ENCODE measurements around the gene ZNF345. TPM values are rescaled to one million over a fixed set of nuclear protein-coding genes. Genes with fewer than 3 reads are reported as not detected.

Gene ZNF345
- total RNA-seq, 1 donor from 2014 or later = 2.9 TPM

DNA sequence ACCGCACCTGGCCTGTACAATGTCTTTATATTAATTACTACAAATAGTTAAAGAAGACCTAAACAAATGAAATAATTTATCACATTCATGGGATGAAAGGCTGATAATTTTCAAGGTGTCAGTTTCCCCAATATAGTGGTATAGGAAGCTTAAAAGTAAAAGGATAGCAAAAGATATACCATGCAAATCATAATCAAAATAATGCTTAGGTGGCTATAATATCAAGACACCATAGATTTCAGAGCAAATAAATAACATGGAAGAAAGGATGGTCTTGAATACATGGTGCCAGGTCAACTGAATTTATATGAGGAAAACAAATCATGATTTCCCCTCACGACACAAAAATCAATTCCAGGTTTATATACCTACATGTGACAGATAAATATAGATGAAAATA, 17.2 kb upstream of the ZNF345 start:
- Histone ChIP-seq H3K36me3 (peaks cover 70% of the 10 kb centered on the region), H3K4me1 (peaks cover 19% of the 10 kb centered on the region), H3K4me3 (no peak overlapping the region), H3K9me3 (replicated peaks) (peaks cover 83% of the 10 kb centered on the region), H3K27me3 (ENCODE audit: low read depth) (no peaks in the 10 kb centered on the region), H3K27ac (replicated peaks) (no peak overlapping the region)
- TF ChIP-seq, protein P1, sequence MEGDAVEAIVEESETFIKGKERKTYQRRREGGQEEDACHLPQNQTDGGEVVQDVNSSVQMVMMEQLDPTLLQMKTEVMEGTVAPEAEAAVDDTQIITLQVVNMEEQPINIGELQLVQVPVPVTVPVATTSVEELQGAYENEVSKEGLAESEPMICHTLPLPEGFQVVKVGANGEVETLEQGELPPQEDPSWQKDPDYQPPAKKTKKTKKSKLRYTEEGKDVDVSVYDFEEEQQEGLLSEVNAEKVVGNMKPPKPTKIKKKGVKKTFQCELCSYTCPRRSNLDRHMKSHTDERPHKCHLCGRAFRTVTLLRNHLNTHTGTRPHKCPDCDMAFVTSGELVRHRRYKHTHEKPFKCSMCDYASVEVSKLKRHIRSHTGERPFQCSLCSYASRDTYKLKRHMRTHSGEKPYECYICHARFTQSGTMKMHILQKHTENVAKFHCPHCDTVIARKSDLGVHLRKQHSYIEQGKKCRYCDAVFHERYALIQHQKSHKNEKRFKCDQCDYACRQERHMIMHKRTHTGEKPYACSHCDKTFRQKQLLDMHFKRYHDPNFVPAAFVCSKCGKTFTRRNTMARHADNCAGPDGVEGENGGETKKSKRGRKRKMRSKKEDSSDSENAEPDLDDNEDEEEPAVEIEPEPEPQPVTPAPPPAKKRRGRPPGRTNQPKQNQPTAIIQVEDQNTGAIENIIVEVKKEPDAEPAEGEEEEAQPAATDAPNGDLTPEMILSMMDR (IDR thresholded peaks at IDR 0.05; ENCODE audit: borderline replicate concordance) = no peak
- intact Hi-C loops (cut with micrococcal nuclease) = no loop called here
- no peak for DNase-seq

DNA sequence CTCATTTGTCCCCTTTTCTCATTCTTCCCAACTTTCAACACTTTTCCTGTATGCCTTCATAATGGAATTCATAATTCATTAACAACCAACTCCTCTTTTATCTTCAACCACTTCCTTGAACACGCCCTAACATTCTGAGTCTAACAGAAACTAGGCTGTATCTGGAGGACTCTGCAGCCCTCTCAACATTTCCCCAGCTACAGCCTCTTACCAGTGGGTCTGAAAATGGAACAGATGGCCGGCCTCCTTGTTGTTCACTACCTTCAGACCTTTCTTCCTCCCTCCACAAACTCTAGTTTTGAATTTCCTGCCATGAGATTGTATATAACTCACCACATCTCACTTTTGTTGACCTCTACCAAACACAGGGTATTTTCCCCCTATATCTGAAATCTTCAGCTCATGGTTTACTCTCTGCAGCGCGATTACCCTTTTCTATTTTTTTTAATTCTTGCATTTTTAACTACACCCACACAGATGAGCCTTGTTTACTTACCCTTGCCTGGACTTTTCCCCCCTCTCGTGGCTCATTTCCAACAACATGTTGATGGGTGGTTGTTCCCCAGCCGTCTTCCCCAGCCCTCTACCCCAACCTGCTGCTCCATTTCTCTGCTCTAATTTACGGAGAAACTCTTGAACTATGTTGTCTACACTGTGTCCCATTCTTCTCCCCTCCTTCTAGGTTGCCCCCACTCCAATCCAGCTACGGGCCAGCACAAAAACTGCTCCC, 13.3 kb upstream of the ZNF345 start:
- TF ChIP-seq, protein P1 (IDR thresholded peaks at IDR 0.05; ENCODE audit: borderline replicate concordance) = no peak
- H3K27ac ChIP-seq (replicated peaks) = peak overlapping the region; percentile 96
- DNase-seq = no peak
- H3K27me3 ChIP-seq (ENCODE audit: low read depth) = no peaks in the 10 kb centered on the region
- intact Hi-C loops (cut with micrococcal nuclease) = no loop called here
- H3K9me3 ChIP-seq (replicated peaks) = peaks cover 44% of the 10 kb centered on the region
- peak overlapping the region; percentile 89 for H3K4me3 ChIP-seq
- H3K36me3 ChIP-seq = peaks cover 43% of the 10 kb centered on the region
- peaks cover 32% of the 10 kb centered on the region for H3K4me1 ChIP-seq

DNA sequence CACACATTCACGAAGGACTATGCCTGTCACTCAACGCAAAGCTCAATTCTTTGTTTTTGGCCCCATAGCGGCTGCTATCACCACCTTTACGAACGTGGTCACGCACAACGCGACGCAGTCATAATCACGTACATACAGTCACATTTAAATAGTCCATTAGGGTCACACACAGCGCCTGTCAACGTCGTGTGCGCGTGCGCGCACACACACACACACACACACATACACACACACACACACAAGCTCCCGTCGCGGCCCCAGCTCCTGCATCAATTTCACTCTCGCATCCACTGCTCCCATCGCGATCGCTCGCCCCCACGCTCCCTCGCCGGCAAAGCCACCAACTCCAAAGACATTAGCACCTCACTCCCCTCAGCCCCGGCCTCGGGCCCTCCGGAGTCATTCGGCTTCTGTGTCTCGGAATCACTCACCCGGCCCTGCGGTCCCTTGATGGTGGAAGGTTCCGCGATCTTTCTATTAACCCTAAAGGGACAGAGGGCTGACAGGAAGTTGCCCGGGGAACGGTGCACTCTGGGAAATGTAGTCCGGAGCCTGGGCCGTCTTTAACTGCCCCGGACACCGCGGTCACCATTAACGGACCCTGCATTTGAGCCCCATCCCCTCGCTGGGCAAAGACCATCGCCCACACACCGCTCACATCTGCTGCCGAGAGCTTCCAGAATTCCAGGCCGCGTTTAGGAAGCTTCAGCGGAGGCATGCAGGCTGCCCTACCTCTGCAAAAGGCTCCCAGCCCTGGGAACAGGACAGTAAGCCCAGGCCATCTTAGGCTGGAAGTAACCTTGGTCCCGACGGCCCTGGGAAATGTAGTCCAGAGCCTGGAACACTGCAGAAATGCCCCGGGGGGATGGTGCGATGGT, 12.5 kb upstream of the ZNF345 start, which contains the start of gene ZNF790:
Gene ZNF790 (minus strand): TSS at position 482 of the 878 bp plus-strand sequence. CDS start 12,768 bp downstream, outside the sequence.
- Histone ChIP-seq H3K27ac (replicated peaks) (peak within 1 kb of the TSS; percentile 96), H3K36me3 (peaks cover 43% of the 10 kb centered on the region), H3K9me3 (replicated peaks) (peaks cover 36% of the 10 kb centered on the region), H3K27me3 (ENCODE audit: low read depth) (no peaks in the 10 kb centered on the region), H3K4me1 (peaks cover 32% of the 10 kb centered on the region), H3K4me3 (peak within 1 kb of the TSS; percentile 89)
- intact Hi-C loops (cut with micrococcal nuclease) = no loop called here
- DNase-seq = peak; percentile 90
- TF ChIP-seq, protein P1 (IDR thresholded peaks at IDR 0.05; ENCODE audit: borderline replicate concordance) = no peak

DNA sequence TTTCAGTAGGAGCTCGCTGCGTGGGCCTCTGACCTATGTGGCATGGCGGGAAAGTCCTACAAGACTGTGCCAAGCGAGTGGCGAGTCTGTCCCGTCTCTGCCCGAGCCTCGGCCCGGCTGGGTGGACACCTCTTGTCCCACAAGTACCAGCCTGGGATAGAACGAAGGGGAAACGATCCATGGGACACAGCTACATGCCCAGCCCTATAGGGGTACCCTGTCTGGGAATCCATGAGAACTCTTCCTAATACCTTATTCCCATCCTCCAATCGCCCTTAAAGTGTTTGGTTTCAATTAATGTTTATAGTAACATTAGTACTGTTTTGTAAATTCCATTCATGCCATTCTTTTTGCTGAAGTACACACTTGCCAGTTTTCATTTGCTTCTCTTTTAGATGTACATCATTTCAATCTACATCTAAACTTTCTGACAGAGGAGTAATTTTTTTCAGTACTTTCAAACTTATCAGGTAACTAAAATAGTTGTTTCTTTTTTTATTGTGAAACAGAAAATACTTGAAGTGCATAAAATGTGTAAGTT, 11.8 kb upstream of the ZNF345 start:
- TF ChIP-seq, protein P1 (IDR thresholded peaks at IDR 0.05; ENCODE audit: borderline replicate concordance) = no peak
- intact Hi-C loops (cut with micrococcal nuclease) = no loop called here

DNA sequence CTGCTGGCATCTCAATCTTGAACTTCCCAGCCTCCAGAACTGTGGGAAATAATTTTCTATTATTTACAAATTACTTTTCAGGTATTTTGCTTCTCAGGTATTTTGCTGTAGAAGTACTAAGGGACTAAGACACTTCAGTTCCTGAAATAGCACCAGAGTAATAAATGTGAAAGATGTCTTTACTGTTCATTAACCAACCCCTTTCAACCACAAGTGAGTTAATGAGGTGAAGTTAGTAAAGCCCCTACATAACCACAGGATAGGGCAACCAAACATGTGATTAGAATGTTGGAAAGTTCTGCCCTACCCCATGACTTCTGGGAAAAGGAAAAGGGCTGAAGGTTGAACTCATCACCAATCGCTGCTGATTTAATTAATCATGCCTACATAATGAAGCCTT, 2.7 kb upstream of the ZNF345 start:
- no peak overlapping the region for H3K4me3 ChIP-seq
- peaks cover 38% of the 10 kb centered on the region for H3K36me3 ChIP-seq
- peaks cover 49% of the 10 kb centered on the region for H3K4me1 ChIP-seq
- intact Hi-C loops (cut with micrococcal nuclease) = no loop called here
- no peaks in the 10 kb centered on the region for H3K27me3 ChIP-seq (ENCODE audit: low read depth)
- peak overlapping the region; percentile 95 for H3K27ac ChIP-seq (replicated peaks)
- DNase-seq = no peak
- TF ChIP-seq, protein P1 (IDR thresholded peaks at IDR 0.05; ENCODE audit: borderline replicate concordance) = no peak
- H3K9me3 ChIP-seq (replicated peaks) = no peaks in the 10 kb centered on the region

More for the DNA sequence above, 11.8 kb upstream of the ZNF345 start:
- Histone ChIP-seq H3K4me3 (peak overlapping the region; percentile 89), H3K36me3 (peaks cover 43% of the 10 kb centered on the region), H3K27me3 (ENCODE audit: low read depth) (no peaks in the 10 kb centered on the region), H3K27ac (replicated peaks) (peak overlapping the region; percentile 96), H3K4me1 (peaks cover 32% of the 10 kb centered on the region), H3K9me3 (replicated peaks) (peaks cover 29% of the 10 kb centered on the region)
- no peak for DNase-seq

Data from left ventricle myocardium inferior (tissue), 1 donor.